Muscle of leg (tissue), 11 donors: ENCODE results near the gene ZNF169. TPM values are rescaled to one million over a fixed set of nuclear protein-coding genes. Genes with fewer than 3 reads are reported as not detected.
"Not testable (repeated sequence)": the region's sequence is repeated elsewhere in the genome, so short reads cannot be mapped to it uniquely, and the experiment has no call there.

Source experiments
- DNase-seq: peaks from one replicate; pipeline ENCODE4 v3.0.0; 2013
- H3K27ac ChIP-seq: one replicate; pipeline ENCODE4 v1.5.1; 2013; ENCODE audit warnings: mild to moderate bottlenecking, low read length, control low read depth
- H3K27me3 ChIP-seq: one replicate; pipeline ENCODE4 v1.6.1; 2013; ENCODE audit warnings: low read length; ENCODE audit not compliant: control insufficient read depth, insufficient read depth
- H3K36me3 ChIP-seq: one replicate; pipeline ENCODE4 v1.6.1; 2013; ENCODE audit warnings: low read length; ENCODE audit not compliant: control insufficient read depth, insufficient read depth
- H3K4me1 ChIP-seq: one replicate; pipeline ENCODE4 v1.6.1; 2013; ENCODE audit warnings: low read length; ENCODE audit not compliant: control insufficient read depth, insufficient read depth
- H3K4me3 ChIP-seq: one replicate; pipeline ENCODE4 v1.5.1; 2013; ENCODE audit warnings: low read length, control low read depth
- H3K9me3 ChIP-seq: replicated peaks from 2 replicates; pipeline ENCODE4 v1.6.1; 2013; ENCODE audit warnings: low read depth, low read length; ENCODE audit not compliant: control insufficient read depth
- WGBS: methylation state at CpG from one replicate; pipeline ENCODE4 v1.1.5; 2013; ENCODE audit warnings: missing lambda C conversion rate; ENCODE audit not compliant: insufficient coverage; 5-methylcytosine and 5-hydroxymethylcytosine counted together
- polyA plus RNA-seq, 8 donors: library from polyadenylated mRNA; unstranded; fragments of 120-200 nt; gene quantifications; one replicate each; pipeline versions ENCODE4 v1.2.1 to v1.2.3, GENCODE V29; 2013; ENCODE audit warnings: inconsistent platforms in 1 of 8, low replicate concordance in 1 of 8; ENCODE audit not compliant: insufficient read length in 8 of 8, insufficient read depth in 1 of 8
- total RNA-seq: library from RNA; stranded (reverse); fragments of 120-200 nt; gene quantifications from one replicate; pipeline ENCODE4 v1.2.4, GENCODE V29; 2013

ZNF169 gene
- total and polyA plus RNA-seq, 9 donors, result 2.7 to 4.8 (median 3.6) TPM

DNA sequence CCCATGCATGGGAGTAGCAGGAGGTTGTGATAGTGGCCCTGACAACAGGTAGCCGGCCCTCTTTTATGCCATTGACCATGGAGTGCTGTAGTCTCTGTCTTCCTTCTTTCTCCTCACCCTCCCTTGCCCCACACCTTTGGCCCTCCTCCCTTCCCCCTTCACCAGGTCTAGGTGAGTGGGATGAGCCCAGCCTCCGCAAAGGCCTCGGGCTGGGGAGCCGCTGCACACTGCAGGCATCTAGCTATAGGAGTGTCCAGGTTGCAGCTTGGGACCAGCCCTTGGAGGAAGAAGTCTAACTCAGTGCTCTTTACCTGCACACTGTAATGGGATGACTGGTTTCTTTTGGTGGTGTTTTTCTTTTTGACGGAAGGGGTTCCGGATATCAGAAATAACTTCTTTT, 81.7 kb downstream of the ZNF169 start:
- DNase-seq, H3K27me3 ChIP-seq, H3K27ac ChIP-seq, H3K36me3 ChIP-seq, H3K4me3 ChIP-seq, H3K9me3 ChIP-seq, H3K4me1 ChIP-seq: not testable (repeated sequence)
- no CpG with 5 or more reads among the region's 6 CpGs for WGBS

DNA sequence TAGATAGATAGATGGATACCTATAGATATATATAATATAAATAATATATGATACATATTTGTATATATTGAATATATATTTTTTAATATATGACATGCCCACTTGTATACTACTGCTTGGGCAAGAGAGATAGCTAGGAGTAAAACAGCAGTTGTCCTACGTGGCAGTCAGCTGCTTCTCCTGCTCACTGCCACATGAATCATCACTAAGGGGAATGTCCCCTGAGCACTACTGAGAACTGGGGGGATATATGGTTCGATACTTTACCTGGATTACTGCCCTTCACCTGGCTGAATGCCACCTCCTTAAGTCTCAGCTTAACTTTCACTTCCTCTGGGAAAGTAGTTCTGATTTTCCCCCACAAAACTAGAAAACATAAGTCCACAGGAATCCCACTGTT, 82.6 kb downstream of the ZNF169 start:
- H3K27me3 ChIP-seq, H3K36me3 ChIP-seq, H3K27ac ChIP-seq, H3K4me1 ChIP-seq, H3K4me3 ChIP-seq, DNase-seq, H3K9me3 ChIP-seq: not testable (repeated sequence)
- no CpG with 5 or more reads among the region's 2 CpGs for WGBS

DNA sequence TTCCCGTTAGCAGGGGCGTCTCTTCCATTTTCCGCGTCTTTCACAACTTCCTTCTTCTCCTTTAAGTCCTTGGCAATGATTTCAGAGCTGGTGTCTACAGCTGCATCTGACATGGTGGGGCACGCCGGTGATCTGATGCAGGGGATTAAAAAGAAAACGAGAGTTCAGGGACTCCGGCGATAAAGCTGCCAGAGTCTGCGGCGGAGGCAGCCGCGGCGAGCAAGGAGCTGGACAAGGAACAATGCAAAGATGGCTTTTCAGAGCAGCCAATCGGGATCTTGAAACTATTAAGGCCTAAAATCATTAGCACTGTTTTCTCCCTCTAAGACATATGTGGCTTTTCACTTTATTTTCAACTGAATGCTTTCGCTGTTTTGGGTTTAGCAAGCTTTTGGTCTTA, 88.4 kb downstream of the ZNF169 start:
- H3K36me3 ChIP-seq, H3K4me1 ChIP-seq, H3K27me3 ChIP-seq, H3K27ac ChIP-seq, H3K9me3 ChIP-seq, DNase-seq, H3K4me3 ChIP-seq: not testable (repeated sequence)
- WGBS, result no CpG with 5 or more reads among the region's 16 CpGs

DNA sequence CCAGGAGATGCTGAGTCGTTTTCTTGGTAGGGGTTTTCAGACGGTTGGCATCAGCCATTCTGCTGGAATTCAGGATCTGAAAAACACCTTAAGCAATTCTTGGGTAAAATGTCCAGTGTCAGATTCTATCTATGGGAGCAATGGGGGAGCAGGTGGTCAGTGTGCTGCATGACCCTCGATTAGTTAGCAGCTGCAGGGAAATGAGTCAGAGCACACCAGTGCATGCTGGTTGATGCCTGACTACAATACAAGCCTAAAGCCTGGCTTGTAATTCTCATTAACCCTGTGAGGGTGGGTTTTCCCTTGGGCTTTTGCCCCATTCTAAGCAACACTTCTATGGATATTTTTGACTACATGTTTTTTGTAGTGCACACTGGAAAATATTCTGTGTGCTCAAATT, 89.7 kb downstream of the ZNF169 start:
- H3K27me3 ChIP-seq, H3K36me3 ChIP-seq, H3K4me1 ChIP-seq, H3K27ac ChIP-seq, DNase-seq, H3K4me3 ChIP-seq, H3K9me3 ChIP-seq: not testable (repeated sequence)
- WGBS, result no CpG with 5 or more reads among the region's 3 CpGs

Other genes with a start within 250 kb of the ZNF169 start
- 9.0 TPM for gene PTPDC1, start 174.8 kb upstream of the ZNF169 start, total RNA-seq
- gene PTPDC1, start 174.8 kb upstream of the ZNF169 start, polyA plus RNA-seq, result 1 to 10 TPM; 6.2 to 8.5 (median 6.9) TPM
- not detected for gene NUTM2F, start 69.3 kb downstream of the ZNF169 start, total RNA-seq
- gene NUTM2F, start 69.3 kb downstream of the ZNF169 start, polyA plus RNA-seq, result not detected